Upper lobe of left lung (tissue), 6 donors: ENCODE results near the gene BRPF3. TPM values are rescaled to one million over a fixed set of nuclear protein-coding genes. Genes with fewer than 3 reads are reported as not detected.

Source experiments
- ATAC-seq, 2 donors: fragments of 200-7000 bp; cut with Tn5 transposase; one replicate each; pipeline ENCODE4 v1.9.1; 2022; ENCODE audit warnings: mild to moderate bottlenecking in 2 of 2, moderate library complexity in 2 of 2; ENCODE audit not compliant: low FRiP score in 2 of 2
- DNase-seq, 2 donors: peaks; one replicate each; pipeline ENCODE4 v3.0.0-alpha.2; 2019 to 2020
- H3K27ac ChIP-seq, 4 donors: fragments of 200-600 bp; sonication (generic); one replicate each; pipeline ENCODE4 v1.5.1; 2016 to 2019
- H3K27me3 ChIP-seq, 4 donors: fragments of 200-600 bp; sonication (generic); one replicate each; pipeline ENCODE4 v1.5.1; 2017 to 2019
- H3K36me3 ChIP-seq, 4 donors: fragments of 200-600 bp; sonication (generic); one replicate each; pipeline ENCODE4 v1.5.1; 2016 to 2019
- H3K4me1 ChIP-seq, 4 donors: fragments of 200-600 bp; sonication (generic); one replicate each; pipeline ENCODE4 v1.5.1; 2018 to 2019
- H3K4me3 ChIP-seq, 4 donors: fragments of 200-600 bp; sonication (generic); one replicate each; pipeline ENCODE4 v1.5.1; 2017 to 2019; ENCODE audit warnings: mild to moderate bottlenecking in 2 of 4, moderate library complexity in 1 of 4
- H3K9me3 ChIP-seq, 4 donors: fragments of 200-600 bp; sonication (generic); one replicate each; pipeline ENCODE4 v1.5.1; 2018 to 2019
- EP300 ChIP-seq, 4 donors: sonication (generic); formaldehyde crosslinking; IDR thresholded peaks; one replicate each; pipeline ENCODE4 v1.5.1; 2017; ENCODE audit warnings: antibody characterized with exemption in 4 of 4, control low read depth in 2 of 4
- POLR2A ChIP-seq, 4 donors: fragments of 450-650 bp; IDR thresholded peaks; one replicate each; pipeline ENCODE4 v1.5.1; 2016 to 2017; ENCODE audit warnings: antibody characterized with exemption in 4 of 4, mild to moderate bottlenecking in 2 of 4
- POLR2AphosphoS5 ChIP-seq, 2 donors: sonication (generic); formaldehyde crosslinking; IDR thresholded peaks; one replicate each; pipeline ENCODE4 v1.5.1; 2017; ENCODE audit warnings: antibody characterized with exemption in 2 of 2
- WGBS, 2 donors: methylation state at CpG; one replicate each; pipeline ENCODE4 v1.1.5; 2017 to 2018; 5-methylcytosine and 5-hydroxymethylcytosine counted together
- total RNA-seq, 6 donors: library from RNA; depleted of rRNA in 4 of 6; stranded (reverse); fragments of >200 nt in 4 of 6; gene quantifications; one replicate each; pipeline versions ENCODE4 v1.1.0 to v1.2.1, GENCODE V29; 2016 to 2021
- TF ChIP-seq, protein P1 (sequence below), 6 experiments: fragments of 450-650 bp in 4 of 6; fragments of 200-600 bp in 2 of 6; sonication (generic) in 2 of 6; IDR thresholded peaks; one replicate each; pipeline ENCODE4 v1.5.1; 2016 to 2019; ENCODE audit warnings: antibody characterized with exemption in 6 of 6
- donor health status: DM: no; HTN: no; CAD: no; lungs with moderate emphysema.
- donor health status: DM: no; HTN: yes; CAD: no; lungs with severe emphysema.

BRPF3 gene
- total RNA-seq, 6 donors from 2014 or later = 23.7 to 37.4 (median 33.4) TPM

DNA sequence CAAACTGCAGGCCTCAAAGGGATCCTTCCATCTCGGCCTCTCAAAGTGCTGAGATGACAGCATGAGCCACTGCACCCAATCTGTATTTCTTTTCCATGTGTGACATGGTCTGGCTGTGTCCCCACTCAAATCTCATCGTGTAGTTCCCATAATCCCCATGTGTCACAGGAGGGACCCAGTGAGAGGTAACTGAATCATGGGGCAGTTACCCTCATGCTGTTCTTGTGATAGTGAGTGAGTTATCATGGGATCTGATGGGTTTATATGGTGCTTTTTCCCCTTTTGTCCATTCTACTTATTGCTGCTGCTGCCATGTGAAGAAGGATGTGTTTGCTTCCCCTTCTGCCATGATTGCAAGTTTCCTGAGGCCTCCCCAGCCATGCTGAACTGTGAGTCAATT is 10.3 kb upstream of the BRPF3 start:
- WGBS, 2 donors = 90 to 92% methylated on average over 1 to 2 of the region's 2 CpGs
- Histone ChIP-seq H3K27ac (no peak overlapping the region), H3K4me3 (no peak overlapping the region), H3K36me3 (no peaks in the 10 kb centered on the region), H3K27me3 (no peaks in the 10 kb centered on the region), H3K4me1 (no peaks in the 10 kb centered on the region), H3K9me3 (no peaks in the 10 kb centered on the region)
- ATAC-seq (no peak), DNase-seq (no peak)
- TF ChIP-seq EP300 (IDR thresholded peaks at IDR 0.05) = no peak
- TF ChIP-seq POLR2A (IDR thresholded peaks at IDR 0.05) = no peak
- TF ChIP-seq, protein P1, sequence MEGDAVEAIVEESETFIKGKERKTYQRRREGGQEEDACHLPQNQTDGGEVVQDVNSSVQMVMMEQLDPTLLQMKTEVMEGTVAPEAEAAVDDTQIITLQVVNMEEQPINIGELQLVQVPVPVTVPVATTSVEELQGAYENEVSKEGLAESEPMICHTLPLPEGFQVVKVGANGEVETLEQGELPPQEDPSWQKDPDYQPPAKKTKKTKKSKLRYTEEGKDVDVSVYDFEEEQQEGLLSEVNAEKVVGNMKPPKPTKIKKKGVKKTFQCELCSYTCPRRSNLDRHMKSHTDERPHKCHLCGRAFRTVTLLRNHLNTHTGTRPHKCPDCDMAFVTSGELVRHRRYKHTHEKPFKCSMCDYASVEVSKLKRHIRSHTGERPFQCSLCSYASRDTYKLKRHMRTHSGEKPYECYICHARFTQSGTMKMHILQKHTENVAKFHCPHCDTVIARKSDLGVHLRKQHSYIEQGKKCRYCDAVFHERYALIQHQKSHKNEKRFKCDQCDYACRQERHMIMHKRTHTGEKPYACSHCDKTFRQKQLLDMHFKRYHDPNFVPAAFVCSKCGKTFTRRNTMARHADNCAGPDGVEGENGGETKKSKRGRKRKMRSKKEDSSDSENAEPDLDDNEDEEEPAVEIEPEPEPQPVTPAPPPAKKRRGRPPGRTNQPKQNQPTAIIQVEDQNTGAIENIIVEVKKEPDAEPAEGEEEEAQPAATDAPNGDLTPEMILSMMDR (IDR thresholded peaks at IDR 0.05) = no peak
- no peak for TF ChIP-seq POLR2AphosphoS5 (IDR thresholded peaks at IDR 0.05)

DNA sequence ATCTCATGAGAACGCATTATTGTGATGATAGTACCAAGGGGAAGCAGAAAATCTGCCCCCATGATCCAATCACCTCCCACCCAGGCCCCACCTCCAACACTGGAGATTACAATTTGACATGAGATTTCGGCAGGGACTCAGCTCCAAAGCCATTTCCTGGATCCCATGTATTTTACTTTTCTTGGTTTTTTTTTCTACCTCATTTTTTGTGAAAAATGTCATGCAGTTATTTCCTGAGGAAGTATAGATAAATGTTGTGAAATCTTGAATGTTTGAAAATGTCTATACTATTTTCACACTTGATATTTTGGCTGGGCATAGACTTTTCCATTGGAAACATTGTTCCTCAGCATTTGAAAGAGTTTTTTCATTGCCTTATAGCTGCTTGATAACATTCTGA is 9.1 kb upstream of the BRPF3 start:
- Histone ChIP-seq H3K27ac (no peak overlapping the region), H3K4me1 (no peaks in the 10 kb centered on the region), H3K4me3 (no peak overlapping the region), H3K36me3 (no peaks in the 10 kb centered on the region), H3K27me3 (no peaks in the 10 kb centered on the region), H3K9me3 (no peaks in the 10 kb centered on the region)
- no peak for DNase-seq
- no peak for ATAC-seq
- WGBS, 2 donors = 58 to 67% methylated on average over 2 of the region's 2 CpGs
- TF ChIP-seq EP300 (IDR thresholded peaks at IDR 0.05) (no peak), POLR2A (IDR thresholded peaks at IDR 0.05) (no peak), POLR2AphosphoS5 (IDR thresholded peaks at IDR 0.05) (no peak)
- TF ChIP-seq, protein P1 (IDR thresholded peaks at IDR 0.05) = no peak

DNA sequence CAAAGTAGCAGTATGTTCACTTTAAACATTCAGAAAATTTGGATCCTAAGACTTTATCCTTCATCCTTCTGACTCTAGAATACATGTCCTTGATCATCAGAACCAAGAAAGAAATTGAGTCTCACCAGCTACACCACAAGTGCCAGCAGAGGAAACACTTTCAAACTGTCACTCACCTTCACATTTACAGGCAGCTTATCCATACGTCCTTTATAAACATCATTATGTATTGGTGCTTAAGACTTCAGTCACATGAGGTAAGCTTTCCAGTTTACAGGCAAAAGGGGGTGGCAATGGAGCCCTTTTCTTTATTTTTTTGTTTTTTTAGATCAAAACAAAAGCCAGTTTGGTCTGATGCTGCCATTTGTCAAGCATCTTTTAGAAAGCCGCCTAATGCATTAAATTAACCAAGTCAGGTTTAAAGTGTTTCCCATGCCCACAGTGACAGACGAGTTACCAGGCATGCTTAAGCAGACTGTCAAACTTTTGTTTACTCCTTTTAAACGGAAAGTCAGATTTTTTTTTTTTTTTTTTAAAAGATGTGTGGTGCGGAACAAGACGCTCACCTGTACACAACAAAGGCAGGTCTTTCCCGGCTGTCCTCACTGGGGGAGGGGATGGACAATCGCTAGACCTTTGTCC is 952 bp upstream of the BRPF3 start:
- TF ChIP-seq POLR2AphosphoS5 (IDR thresholded peaks at IDR 0.05) (no peak), EP300 (IDR thresholded peaks at IDR 0.05) (no peak)
- TF ChIP-seq, protein P1 (IDR thresholded peaks at IDR 0.05) = no peak
- Histone ChIP-seq H3K36me3 (peaks cover 1 to 7% (median 3%) of the 10 kb centered on the region in 4 donors), H3K9me3 (no peaks in the 10 kb centered on the region), H3K27me3 (no peaks in the 10 kb centered on the region), H3K27ac (peak overlapping the region; percentile 96 to 100 (median 98)), H3K4me3 (peak overlapping the region; percentile 28 to 90 (median 80)), H3K4me1 (peaks cover 9 to 22% (median 14%) of the 10 kb centered on the region in 4 donors)
- DNase-seq (no peak), ATAC-seq (no peak)
- WGBS, 2 donors = 13 to 22% methylated on average over 8 of the region's 8 CpGs

DNA sequence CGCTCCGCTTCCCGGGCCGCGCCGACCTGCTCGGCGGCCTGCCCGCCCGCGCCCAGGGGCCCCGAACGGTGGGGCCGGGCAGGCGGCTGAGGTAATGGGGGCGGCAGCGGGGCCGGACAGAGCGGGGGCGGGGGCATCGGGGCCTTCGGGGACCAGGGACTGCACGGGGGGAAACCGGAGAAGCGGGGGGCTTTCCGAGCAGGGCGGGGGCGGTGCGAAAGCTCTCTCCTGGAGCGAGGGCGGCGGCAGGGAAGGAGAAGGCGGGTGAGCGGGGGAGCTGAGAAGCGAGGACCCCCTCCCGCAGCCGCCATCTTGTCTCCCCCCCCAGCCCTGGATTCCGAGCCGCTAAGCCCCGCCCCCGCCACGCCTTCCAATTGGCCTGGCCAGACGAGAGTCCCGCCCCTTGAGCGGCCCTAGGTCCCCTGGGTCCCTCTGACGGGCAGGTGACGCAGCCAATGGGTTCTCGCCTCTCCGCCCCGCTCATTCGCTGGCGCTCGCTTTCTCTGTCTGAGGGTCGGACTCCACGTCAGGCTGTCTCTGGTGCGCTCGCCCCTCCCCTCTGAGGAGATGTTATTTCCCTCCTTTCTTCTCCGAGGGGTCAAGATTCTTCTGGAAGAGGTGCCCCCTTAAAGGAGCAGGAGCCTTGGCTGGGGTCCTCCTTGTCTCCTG is 470 bp downstream of the BRPF3 start:
- ATAC-seq = peak; percentile 98
- peak; percentile 99 to 100 for DNase-seq
- TF ChIP-seq, protein P1 (IDR thresholded peaks at IDR 0.05) = no peak
- peak in 3 of 4 donors; percentile 31 to 80 (median 45) for TF ChIP-seq POLR2A (IDR thresholded peaks at IDR 0.05)
- H3K27me3 ChIP-seq = no peaks in the 10 kb centered on the region
- H3K9me3 ChIP-seq = no peaks in the 10 kb centered on the region
- H3K36me3 ChIP-seq = peaks cover 14 to 21% (median 16%) of the 10 kb centered on the region in 4 donors
- peak overlapping the region; percentile 36 to 90 (median 80) for H3K4me3 ChIP-seq
- 0 to 1% methylated on average over 4 to 30 of the region's 58 CpGs for WGBS, 2 donors
- H3K4me1 ChIP-seq = peaks cover 15 to 33% (median 25%) of the 10 kb centered on the region in 4 donors
- peak overlapping the region; percentile 96 to 100 (median 98) for H3K27ac ChIP-seq
